AG04450 (cell line): ENCODE results near the gene RPS4Y2. TPM values are rescaled to one million over a fixed set of nuclear protein-coding genes. Genes with fewer than 3 reads are reported as not detected.

Experiments used
- CTCF ChIA-PET: fragments of 300-600, 350-600 bp; formaldehyde crosslinking; extraction: SDS; loops from one replicate; lab custom pipeline; 2022; ENCODE audit warnings: antibody characterized with exemption, inconsistent platforms; lab: Charles Lee
- POLR2A ChIA-PET: fragments of 350-600 bp; formaldehyde crosslinking; extraction: SDS; loops from one replicate; lab custom pipeline; 2021; ENCODE audit warnings: antibody characterized with exemption, inconsistent platforms; lab: Yijun Ruan, JAX
- DNase-seq: peaks from one replicate; pipeline ENCODE4 v3.0.0-alpha.2; 2011; ENCODE audit warnings: low read depth, low spot score
- H3K27ac ChIP-seq: one replicate; pipeline ENCODE4 v1.5.1; 2012; ENCODE audit warnings: low read depth, low read length, control low read depth
- H3K27me3 ChIP-seq: one replicate; pipeline ENCODE4 v1.6.0; 2012; ENCODE audit warnings: low read length; ENCODE audit not compliant: control insufficient read depth, insufficient read depth
- H3K4me3 ChIP-seq: 2 replicates; pipeline ENCODE4 v1.5.1; 2011; ENCODE audit warnings: mild to moderate bottlenecking, low read depth, low read length, control low read depth
- H3K9me3 ChIP-seq: 2 replicates; pipeline ENCODE4 v1.5.1; 2012; ENCODE audit warnings: low read length; ENCODE audit not compliant: control insufficient read depth, insufficient read depth
- CTCF ChIP-seq: IDR thresholded peaks from 2 replicates; pipeline ENCODE4 v1.5.1; 2011; ENCODE audit warnings: low read depth, low read length, control low read depth, inconsistent platforms
- polyA minus RNA-seq: library from RNA; depleted of rRNA, polyadenylated mRNA; stranded (reverse); fragments of >200 nt; gene quantifications from 2 replicates; pipeline ENCODE4 v1.2.3, GENCODE V29; 2011; rRNA and poly(A)+ RNA removed
- polyA plus RNA-seq: library from polyadenylated mRNA; depleted of rRNA; stranded (reverse); fragments of >200 nt; gene quantifications from 2 replicates; pipeline ENCODE4 v1.2.3, GENCODE V29; 2011; rRNA removed

Gene RPS4Y2
- polyA plus RNA-seq (not detected in 2 replicates), polyA minus RNA-seq (not detected in 2 replicates)

- no peak for TF ChIP-seq CTCF
- no peaks in the 10 kb centered on the region for H3K27me3 ChIP-seq
- no peak for DNase-seq
- POLR2A ChIA-PET, result no interaction called here
- H3K9me3 ChIP-seq, result peaks cover 15% of the 10 kb centered on the region
- H3K27ac ChIP-seq, result no peak within 1 kb of the TSS
- H3K4me3 ChIP-seq, result no peak within 1 kb of the TSS
- CTCF ChIA-PET, result no interaction called here
Measured at GRCh38 chrY:20755808-20756207, at the start of gene RPS4Y2. TSS of gene RPS4Y2 (plus strand) at chrY:20756108. CDS start at chrY:20756164, 56 bp downstream.

GRCh38 chrY:20714391-20714790 lies 41.5 kb upstream of the RPS4Y2 start:
- TF ChIP-seq CTCF, result no peak
- POLR2A ChIA-PET, result no interaction called here

GRCh38 chrY:20726184-20726907 lies 29.6 kb upstream of the RPS4Y2 start:
- DNase-seq, result no peak
- no peak for TF ChIP-seq CTCF
- POLR2A ChIA-PET, result no interaction called here
- no peak overlapping the region for H3K27ac ChIP-seq
- H3K27me3 ChIP-seq, result no peaks in the 10 kb centered on the region
- CTCF ChIA-PET, result no interaction called here
- H3K4me3 ChIP-seq, result no peak overlapping the region
- peaks cover 6% of the 10 kb centered on the region for H3K9me3 ChIP-seq

More at GRCh38 chrY:20714391-20714790, 41.5 kb upstream of the RPS4Y2 start:
- CTCF ChIA-PET, result no interaction called here
- no peak for DNase-seq
- no peak overlapping the region for H3K27ac ChIP-seq
- H3K9me3 ChIP-seq, result no peaks in the 10 kb centered on the region
- H3K4me3 ChIP-seq, result no peak overlapping the region
- H3K27me3 ChIP-seq, result no peaks in the 10 kb centered on the region

- no peak overlapping the region for H3K4me3 ChIP-seq
- no peak for DNase-seq
- H3K27ac ChIP-seq, result no peak overlapping the region
- H3K9me3 ChIP-seq, result no peaks in the 10 kb centered on the region; the same call in 1 of the 2 replicates
- no peaks in the 10 kb centered on the region for H3K27me3 ChIP-seq
- TF ChIP-seq CTCF, result no peak
- POLR2A ChIA-PET, result no interaction called here
- CTCF ChIA-PET, result no interaction called here
Measured at GRCh38 chrY:20735200-20735599, 20.7 kb upstream of the RPS4Y2 start.

- Histone ChIP-seq H3K27me3 (no peaks in the 10 kb centered on the region), H3K27ac (no peak overlapping the region), H3K4me3 (no peak overlapping the region), H3K9me3 (peaks cover 4% of the 10 kb centered on the region; the same call in 1 of the 2 replicates)
- CTCF ChIA-PET, result no interaction called here
- TF ChIP-seq CTCF, result no peak
- DNase-seq, result no peak
- POLR2A ChIA-PET, result interaction anchor here (0.6 kb wide), 1 partner anchor 942 kb away, joined by 3 read pairs; no protein-coding TSS in a partner anchor
Measured at GRCh38 chrY:20739806-20740205, 16.1 kb upstream of the RPS4Y2 start.
